ENCODE data around the gene RNU6-9. TPM values are rescaled to one million over a fixed set of nuclear protein-coding genes. Genes with fewer than 3 reads are reported as not detected.

Gene RNU6-9
- total RNA-seq, 4 donors from 2014 or later, result not detected

- 68 to 77% methylated on average over 15 to 16 of the region's 16 CpGs for WGBS, 2 donors
- TF ChIP-seq POLR2A (IDR thresholded peaks at IDR 0.05), result no peak
- TF ChIP-seq CTCF (IDR thresholded peaks at IDR 0.05), result no peak
- intact Hi-C loops (cut with DNase I; ENCODE audit: low total_unique reads), result no loop called here
- H3K4me3 ChIP-seq (ENCODE audit: low read depth, poor library complexity, severe bottlenecking), result no peak overlapping the region
- DNase-seq (ENCODE audit: low spot score in 2 of 2), result no peak
Measured at GRCh38 chr19:867301-867793, 25.9 kb upstream of the RNU6-9 start.

GRCh38 chr19:867855-868457 lies 25.3 kb upstream of the RNU6-9 start:
- WGBS, 2 donors, result 92 to 93% methylated on average over 24 to 39 of the region's 39 CpGs
- intact Hi-C loops (cut with DNase I; ENCODE audit: low total_unique reads), result no loop called here
- DNase-seq (ENCODE audit: low spot score in 2 of 2), result no peak
- no peak for TF ChIP-seq POLR2A (IDR thresholded peaks at IDR 0.05)
- TF ChIP-seq CTCF (IDR thresholded peaks at IDR 0.05), result no peak
- H3K4me3 ChIP-seq (ENCODE audit: low read depth, poor library complexity, severe bottlenecking), result no peak overlapping the region

GRCh38 chr19:868458-869244 lies 24.6 kb upstream of the RNU6-9 start:
- no peak for DNase-seq (ENCODE audit: low spot score in 2 of 2)
- intact Hi-C loops (cut with DNase I; ENCODE audit: low total_unique reads), result no loop called here
- WGBS, 2 donors, result 83 to 84% methylated on average over 19 to 34 of the region's 34 CpGs
- H3K4me3 ChIP-seq (ENCODE audit: low read depth, poor library complexity, severe bottlenecking), result no peak overlapping the region
- TF ChIP-seq POLR2A (IDR thresholded peaks at IDR 0.05) (no peak), CTCF (IDR thresholded peaks at IDR 0.05) (no peak)

GRCh38 chr19:869245-870177 lies 23.8 kb upstream of the RNU6-9 start:
- WGBS, 2 donors, result 43 to 47% methylated on average over 29 of the region's 29 CpGs
- intact Hi-C loops (cut with DNase I; ENCODE audit: low total_unique reads), result no loop called here
- TF ChIP-seq POLR2A (IDR thresholded peaks at IDR 0.05), result no peak
- TF ChIP-seq CTCF (IDR thresholded peaks at IDR 0.05), result no peak
- DNase-seq (ENCODE audit: low spot score in 2 of 2), result peak; percentile 75 to 95
- H3K4me3 ChIP-seq (ENCODE audit: low read depth, poor library complexity, severe bottlenecking), result no peak overlapping the region

- H3K4me3 ChIP-seq (ENCODE audit: low read depth, poor library complexity, severe bottlenecking), result no peak overlapping the region
- intact Hi-C loops (cut with DNase I; ENCODE audit: low total_unique reads), result no loop called here
- DNase-seq (ENCODE audit: low spot score in 2 of 2), result no peak
- WGBS, 2 donors, result 88 to 91% methylated on average over 8 of the region's 8 CpGs
- no peak for TF ChIP-seq CTCF (IDR thresholded peaks at IDR 0.05)
- no peak for TF ChIP-seq POLR2A (IDR thresholded peaks at IDR 0.05)
Measured at GRCh38 chr19:870314-870713, 23.0 kb upstream of the RNU6-9 start.
